DMS79 (cell line): ENCODE measurements around the gene FBXO17.
"Not testable (repeated sequence)": the region's sequence is repeated elsewhere in the genome, so short reads cannot be mapped to it uniquely, and the experiment has no call there.

Source experiments
- DNase-seq: peaks from one replicate; lab custom pipeline; 2025; lab: John Stamatoyannopoulos, UW

The FBXO17 gene

DNA sequence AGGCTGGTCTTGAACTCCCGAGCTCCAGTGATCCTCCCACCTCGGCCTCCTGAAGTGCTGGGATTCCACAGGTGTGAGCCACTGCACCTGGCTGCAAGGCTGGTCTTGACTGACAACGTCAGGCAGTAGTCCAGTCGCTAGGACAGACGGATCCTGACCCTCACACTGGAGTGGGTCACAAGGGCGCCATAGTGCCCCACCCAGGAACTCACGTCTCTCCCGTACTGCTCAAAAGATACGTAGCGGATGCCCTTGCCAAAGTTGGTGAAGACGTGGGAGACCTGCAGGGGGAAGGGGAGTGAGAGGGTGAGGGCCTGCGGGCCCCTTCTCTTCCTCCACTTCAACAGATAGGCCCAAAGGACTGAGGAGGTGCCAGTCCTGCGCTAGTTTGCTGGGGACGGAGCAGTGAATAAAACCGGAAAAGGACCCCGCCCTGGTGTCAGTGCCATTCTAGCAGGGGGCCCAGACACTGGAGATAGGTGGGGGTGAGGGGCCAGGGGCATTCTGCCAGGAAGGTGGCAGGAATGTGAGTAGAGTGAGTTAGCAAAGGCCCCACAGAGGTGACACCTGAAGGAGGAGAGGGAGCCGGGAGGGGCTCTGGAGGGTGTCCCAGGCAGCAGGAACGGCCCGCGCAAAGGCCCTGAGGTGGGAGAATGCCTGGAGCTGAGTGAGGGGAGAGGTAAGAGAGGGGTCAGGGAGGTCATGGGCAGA, 32.9 kb downstream of the FBXO17 start:
- DNase-seq, result no peak

DNA sequence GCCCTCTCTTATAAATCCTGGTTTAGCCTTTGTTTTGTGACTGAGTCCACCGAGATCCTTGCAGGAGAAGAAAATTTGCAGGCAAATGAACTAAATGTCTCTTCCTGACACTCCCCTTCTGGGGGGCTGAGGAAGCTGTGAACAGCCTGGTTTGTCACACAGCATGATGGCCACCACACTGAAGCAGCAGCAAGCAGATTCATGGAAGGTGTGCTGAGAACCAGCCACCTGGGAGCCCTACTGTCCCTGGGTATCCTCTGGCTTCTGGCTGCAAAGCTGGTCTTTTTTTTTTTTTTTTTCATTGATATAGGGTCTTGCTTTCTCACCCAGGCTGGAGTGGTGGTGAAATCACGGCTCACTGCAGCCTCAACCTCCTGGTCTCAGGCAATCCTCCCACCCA, 33.6 kb downstream of the FBXO17 start:
- DNase-seq, result no peak

DNA sequence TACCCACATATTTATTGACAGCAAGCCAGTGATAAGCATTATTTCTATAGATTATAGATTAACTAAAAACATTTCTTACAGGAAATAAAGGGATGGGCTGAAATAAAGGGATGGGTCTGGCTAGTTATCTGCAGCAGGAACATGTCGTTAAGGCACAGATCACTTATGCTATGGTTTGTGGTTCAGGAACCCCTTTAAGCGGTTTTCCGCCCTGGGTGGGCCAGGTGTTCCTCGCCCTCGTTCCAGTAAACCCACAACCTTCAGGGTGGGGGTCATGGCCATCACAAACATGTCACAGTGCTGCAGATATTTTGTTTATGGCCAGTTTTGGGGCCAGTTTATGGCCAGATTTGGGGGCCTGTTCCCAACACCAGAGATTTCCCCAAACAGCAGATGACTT, 34.1 kb downstream of the FBXO17 start:
- DNase-seq, result not testable (repeated sequence)

DNA sequence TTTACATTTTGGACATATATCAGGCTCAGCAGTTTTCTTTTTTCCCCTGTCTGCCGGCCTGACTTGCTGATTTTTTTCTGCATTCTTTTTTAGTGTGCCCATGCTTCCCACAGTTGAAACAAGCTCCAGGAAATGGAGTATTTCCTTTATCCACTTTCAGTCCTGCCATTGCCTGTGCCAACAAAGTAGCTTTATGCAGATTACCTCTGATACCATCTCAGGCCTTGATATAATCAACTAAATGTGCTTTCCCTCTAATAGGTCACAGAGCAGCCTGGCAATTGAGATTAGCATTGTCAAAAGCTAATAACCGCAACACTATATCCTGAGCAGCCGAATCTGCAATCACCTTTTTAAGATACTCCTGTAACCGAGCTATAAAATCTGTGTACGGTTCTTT, 35.6 kb downstream of the FBXO17 start:
- DNase-seq, result no peak

DNA sequence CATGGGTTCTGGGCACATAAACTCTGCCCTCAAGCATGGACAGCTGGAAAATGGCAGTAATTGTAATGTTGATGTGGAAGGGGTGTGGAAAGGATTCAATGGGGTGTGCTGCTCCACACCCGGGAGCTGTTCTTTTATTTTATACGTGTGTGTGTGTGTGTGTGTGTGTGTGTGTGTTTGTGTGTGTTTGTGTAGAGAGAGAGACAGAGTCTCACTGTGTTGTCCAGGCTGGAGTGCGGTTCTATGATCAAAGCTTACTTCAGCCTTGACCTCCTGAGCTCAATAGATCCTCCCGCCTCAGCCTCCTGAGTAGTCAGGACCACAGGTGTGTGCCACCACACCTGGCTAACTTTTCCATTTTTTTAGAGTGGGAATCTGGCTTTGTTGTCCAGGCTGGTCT, 42.0 kb downstream of the FBXO17 start:
- DNase-seq, result no peak

DNA sequence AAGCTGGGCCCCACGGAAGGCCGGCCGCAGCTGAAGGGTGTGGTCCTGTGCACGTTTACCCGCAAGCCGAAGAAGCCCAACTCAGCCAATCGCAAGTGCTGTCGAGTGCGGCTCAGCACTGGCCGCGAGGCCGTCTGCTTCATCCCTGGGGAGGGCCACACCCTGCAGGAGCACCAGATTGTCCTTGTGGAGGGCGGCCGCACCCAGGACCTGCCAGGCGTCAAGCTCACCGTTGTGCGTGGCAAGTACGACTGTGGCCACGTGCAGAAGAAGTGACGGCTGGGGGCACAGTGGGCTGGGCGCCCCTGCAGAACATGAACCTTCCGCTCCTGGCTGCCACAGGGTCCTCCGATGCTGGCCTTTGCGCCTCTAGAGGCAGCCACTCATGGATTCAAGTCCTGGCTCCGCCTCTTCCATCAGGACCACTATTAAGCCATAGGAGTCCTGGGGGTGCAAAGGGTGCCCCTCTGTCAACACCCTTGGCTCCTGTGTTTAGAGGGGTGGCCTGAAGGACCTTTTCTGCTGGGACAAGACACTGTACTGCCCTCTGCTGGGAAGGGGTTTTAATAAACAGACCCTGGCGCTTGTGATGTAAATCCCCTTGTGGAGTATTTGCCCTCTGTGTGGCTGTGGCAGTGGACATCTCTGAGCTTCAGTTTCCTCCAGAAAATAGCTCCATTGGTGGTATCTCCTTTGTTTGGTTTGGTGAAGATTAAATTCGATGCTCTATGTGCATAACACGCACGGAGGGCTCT, 42.9 kb downstream of the FBXO17 start:
- no peak for DNase-seq

DNA sequence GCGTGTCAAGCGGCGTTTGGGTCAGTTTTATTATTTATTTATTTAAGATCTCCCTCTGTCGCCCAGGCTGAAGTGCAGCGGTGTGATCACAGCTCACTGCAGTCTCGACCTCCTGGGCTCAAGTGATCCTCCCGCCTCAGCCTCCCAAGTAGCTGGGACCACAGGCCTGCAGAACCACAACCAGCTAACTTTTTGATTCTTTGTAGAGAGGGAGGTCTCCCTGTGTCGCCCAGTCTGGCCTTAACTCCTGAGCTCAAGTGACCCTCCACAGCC, 44.1 kb downstream of the FBXO17 start:
- no peak for DNase-seq

DNA sequence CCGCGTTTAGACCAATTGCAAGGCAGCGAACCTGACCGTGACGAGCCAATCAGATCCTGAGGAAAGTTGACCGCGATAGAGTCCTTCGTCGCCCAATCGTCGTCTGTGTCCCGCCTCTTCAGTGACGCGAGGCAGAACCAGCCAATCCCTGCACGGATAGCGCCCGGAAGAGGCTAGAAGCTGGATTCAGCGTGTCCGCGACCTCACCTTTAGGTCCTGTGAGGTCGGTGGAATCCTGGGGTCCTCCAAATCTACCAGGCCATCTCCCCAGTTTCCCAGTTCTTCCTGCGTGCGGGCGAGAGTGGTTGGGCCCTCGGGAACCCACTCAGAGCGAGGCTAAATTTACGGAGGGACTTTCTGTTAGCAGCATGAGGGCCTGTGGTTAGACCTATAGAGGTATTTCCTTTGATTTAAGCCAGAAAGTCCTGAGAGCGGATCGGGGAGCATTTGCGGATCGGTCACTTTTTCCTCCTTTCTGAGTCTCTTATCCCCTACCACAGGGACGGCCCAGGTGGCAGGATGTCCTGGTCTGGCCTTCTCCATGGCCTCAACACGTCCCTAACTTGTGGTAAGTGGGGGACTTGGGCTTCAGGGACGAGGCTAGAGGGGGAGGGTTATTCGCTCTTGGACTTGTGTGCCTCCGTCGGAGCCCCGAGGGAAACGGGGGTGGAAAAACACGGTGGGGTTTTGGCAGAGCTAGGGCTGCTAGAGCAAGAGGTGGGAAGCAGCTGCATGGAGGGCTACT, 44.6 kb downstream of the FBXO17 start, which contains the start of gene MRPS12:
MRPS12 (plus strand) TSS at position 169 of the 745 bp plus-strand sequence; CDS start at position 520, 351 bp downstream.
- peak; percentile 96 for DNase-seq

DNA sequence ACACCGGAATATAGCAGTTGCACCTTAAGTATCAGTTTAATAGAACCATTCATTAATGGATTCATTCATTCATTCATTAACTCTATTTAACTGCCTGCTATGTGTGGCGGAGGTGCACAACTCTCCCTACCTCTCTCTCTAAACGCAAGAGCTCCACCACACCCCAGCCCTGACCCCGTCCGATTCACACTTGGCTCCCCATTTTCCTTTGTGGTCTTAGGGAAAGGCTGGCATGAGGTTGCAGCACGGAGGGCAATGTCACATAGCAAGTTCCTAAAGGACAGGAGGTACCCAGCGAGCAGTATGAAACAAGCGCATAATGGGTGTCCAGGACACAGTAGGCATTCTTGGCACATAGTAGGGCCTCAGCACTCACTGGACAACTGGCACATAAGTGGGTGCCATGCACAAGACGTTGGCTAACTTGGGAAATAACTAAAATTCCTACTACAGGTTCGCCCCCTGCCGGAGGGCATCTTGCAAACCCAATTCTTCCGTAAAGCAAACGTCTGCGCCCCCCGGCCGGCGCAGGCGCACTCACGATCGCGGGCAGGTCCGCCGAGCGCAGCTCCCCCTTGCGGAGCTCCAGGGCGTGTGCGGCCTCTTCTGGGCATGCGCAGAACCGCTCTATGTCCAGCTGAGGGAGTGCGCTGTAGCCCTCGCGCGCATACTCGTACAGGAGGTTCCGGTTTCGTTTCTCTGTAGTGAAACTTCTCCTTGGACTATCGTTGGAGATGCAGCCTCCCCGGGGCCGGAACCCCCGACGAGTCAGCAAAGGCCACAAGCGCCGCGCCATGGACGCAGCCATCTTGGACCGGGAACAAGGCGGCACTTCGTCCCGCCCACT, 45.4 kb downstream of the FBXO17 start, which contains the start of gene SARS2:
SARS2 (minus strand) TSS at position 835 of the 847 bp plus-strand sequence; CDS start at position 808, 27 bp downstream.
- DNase-seq, result peak; percentile 90

DNA sequence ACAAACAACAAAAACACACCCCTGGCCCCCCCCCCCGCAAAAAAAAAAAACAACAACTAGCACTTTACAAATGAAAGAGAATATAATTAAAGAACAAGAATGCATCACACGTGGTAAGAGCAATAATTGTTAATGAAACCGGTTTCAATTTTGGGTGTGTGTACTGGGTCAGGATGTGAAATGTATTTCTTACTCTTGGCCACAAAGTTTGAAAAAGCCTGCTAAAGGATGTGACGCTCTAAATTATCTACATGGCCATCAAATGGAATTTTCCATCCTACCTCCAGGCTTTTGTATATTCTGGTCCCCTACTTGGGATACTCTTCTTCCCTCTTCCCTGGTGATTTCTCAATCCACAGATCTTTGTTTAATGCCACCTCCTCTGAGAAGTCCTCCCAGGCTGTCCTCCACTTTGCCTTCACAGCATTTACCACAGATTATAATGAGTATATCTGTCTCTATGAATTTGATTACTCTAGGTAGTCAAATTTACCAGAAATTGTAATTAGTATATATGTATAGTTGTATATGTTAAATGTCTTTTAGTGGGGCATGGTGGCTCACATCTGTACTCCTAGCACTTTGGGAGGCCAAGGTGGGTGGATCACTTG, 47.0 kb downstream of the FBXO17 start:
- DNase-seq, result no peak

DNA sequence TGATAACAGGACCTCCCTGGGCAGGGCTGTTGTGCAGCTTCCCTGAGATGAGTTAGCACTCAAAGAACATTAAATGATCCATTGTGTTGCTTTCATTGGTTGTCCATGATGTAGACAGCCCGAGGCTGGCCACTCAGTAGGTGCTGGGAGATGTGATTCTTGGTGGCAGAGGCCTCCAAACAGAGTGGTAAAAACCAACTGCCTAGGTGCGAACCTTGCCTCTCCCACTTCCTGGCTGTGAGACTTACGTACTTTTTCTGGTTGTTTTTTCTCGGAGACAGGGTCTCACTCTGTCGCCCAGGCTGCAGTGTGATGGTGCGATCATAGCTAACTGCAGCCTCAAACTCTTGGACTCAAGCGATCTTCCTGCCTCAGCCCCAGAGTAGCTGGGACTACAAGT, 51.2 kb downstream of the FBXO17 start:
- no peak for DNase-seq

DNA sequence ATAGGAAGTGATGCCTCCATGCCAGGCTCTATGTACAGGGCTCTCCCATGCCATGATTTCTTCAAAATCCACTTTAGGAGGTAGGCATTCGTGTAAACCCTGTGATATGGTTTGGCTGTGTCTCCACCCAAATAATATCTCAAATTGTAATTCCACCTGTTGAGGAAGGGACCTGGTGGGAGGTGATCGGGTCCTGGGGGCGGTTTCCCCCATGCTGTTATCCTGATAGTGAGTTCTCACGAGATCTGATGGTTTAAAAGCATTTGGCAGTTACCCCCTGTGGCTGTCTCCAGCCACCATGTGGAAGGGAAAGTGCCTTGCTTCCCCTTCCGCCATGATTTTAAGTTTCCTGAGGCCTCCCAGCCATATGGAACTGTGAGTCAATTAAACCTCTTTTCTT, 53.1 kb downstream of the FBXO17 start:
- no peak for DNase-seq

DNA sequence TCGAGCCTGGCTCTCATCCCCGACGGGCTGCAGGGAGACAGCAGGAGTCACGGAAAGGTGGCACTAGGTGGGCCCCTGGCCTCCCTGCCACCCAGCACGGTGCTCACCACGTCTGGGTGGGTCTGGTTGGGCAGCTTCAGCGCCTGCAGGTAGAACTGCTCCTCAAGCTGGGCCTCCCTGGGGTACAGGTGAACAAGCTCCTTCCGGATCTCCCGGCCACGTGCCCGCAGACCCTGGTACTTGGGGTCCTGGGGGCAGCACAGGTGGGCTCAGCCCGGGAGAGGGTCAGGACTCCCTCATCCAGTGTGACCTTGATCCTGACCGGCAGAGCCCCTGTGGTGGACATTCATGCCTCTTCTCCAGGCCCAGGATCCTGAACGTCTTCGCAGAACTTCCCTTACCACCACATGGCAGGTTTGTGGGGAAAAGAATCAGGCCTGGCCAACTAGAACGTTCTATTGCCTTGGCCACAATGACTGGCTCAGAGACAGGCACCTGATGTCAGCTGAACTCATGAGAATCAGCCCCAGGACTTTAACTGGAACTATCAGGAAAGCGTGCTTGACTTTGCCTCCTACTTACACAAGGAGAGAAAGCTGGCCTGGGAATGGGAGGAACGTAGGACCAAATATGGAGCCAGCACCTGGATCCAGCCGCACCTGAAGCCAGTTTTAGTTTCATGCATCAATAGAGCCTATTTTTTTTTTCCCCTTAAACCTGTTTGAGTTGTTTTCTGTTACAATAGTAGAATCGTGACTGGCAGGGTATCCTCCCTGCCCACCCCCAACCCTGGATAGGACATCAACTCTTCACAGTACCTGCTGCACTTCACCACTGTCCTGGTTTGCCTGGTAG, 53.9 kb downstream of the FBXO17 start:
- DNase-seq, result no peak

DNA sequence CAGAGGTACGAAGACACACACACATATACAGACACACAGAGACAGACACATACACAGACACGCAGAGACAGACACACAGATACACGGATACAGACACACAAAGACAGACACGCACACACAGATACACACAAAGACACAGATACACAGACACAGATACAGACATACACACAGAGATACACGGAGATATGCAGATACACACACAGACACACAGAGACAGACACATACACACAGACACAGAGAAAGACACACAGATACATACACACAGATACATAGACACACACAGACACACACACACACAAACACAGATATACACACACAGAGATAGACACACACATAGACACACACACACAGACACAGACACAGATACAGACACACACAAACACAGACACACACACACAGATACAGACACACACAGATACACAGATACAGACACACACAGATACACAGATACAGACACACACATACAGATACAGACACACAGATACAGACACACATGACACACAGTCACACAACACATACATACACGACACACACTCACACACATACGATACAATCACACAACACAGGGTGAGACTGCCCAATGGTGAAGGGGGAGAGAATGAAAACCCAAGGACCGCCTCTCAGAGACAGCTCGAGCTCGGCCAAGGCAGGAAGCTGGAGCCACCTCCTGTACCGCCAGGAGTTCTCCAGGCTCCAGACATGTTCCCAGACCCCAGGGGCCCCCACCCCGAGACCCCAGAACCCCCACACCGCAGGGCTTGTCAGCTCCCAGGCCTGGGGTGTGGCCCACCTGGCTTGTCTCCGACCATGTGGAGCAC, 54.7 kb downstream of the FBXO17 start:
- DNase-seq, result no peak

DNA sequence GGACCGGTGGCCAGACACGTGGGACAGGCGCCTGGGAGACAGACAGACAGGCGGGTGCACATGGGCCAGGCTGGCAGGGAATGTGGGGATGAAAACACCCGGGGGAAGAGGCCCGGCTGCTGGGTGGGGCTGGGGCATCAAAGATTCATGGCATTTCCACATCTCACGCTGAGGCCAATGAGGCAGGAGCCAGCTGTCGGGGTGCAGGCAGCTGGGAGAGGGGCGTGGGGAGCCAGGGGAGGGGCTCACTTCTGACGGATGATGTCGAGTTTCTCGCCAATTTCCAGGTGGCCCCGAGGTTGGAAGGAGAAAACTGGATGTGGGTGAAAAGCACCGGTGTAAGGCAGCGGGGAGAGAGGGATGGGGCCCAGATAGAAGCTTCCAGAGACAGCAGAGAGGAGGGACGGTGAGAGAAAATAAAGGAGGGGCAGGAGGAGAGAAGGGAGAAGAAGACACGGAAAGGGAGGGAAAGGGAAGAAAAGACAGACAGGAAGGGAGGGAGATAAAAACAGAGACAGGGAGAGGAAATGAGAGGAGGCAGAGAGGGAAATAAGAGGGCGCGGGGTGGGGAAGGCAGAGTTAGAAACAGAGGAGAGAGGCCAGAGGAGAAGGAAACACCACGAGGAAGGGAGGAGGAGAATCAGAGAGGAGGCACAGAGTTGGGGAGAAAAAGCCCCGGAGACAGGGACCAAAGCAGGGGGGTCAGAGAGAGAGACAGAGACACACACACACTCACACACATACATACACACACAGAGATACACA, 55.5 kb downstream of the FBXO17 start:
- no peak for DNase-seq

DNA sequence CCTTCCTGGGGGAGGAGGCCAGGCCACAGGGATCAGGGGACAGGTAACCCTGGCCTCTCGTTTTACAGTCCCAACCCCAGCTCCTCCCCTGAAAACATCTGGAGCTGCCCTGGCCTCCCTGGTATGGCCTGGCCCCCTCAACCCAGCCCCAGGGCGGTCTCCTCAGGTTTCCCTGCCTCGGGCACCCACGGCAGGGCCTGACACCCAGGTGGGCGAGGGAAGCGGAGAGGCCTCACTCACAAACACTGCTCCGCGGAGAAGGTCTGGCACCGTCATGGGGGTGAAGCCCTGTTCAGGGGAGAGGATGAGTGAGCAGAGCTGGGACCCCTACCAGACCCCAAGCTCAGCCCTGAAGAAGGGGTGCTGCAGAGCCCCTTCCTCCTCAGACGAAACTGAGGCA, 57.0 kb downstream of the FBXO17 start:
- no peak for DNase-seq

DNA sequence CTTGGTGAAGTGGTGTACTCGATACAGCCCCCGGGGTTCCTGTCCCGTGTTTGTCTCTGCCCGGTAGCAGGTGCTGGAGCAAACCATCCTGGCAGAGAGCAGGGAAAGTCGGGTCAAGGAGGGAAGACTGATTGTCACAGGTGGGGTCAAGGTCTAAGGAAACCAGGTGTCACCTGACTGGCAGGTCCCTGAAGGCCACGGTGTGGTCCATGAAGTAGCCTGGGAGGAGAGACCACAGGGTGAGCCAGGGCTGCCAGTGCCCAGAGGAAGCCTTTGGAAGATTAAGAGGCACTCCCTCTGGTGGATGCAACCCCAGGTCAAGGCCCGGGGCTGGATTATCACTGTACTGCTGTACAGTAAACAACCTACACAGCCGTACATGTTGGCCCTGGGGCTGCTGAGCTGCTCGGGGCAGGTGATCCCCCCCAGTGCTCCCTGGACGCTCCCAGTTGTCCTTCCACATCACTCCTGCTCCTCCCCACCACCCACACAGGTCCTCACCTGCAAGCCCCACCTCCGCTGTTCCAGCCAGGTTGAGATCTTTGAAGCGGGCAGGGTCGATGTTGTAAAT, 57.5 kb downstream of the FBXO17 start:
- DNase-seq, result no peak

DNA sequence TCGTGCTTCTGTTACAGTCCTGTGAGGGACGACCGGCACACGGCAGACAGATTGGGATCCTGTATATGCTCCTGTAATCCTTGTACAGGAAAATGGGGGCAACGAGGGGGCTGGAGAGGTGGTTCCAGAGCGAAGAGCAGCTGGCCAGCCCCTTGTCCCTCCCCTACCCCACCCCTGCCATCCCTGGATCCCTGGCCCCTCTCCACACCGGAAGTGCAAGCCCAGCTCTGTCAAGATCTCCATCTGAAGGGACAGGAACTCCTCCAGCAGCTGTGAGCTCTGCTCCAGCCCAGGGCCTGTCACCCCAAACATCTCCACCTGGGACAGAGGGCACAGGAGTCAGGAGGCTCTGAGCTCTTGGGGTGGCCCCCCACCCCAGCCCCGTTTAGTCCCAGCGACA, 58.0 kb downstream of the FBXO17 start:
- DNase-seq, result no peak
